ENCODE results near the gene VDR. TPM values are rescaled to one million over a fixed set of nuclear protein-coding genes. Genes with fewer than 3 reads are reported as not detected.
A peak's percentile ranks its signal among the peaks of the same experiment; 100 is the strongest.

Gene VDR
- polyA plus RNA-seq, 10 donors: 0.21 to 1.5 (median 0.44) TPM

DNA sequence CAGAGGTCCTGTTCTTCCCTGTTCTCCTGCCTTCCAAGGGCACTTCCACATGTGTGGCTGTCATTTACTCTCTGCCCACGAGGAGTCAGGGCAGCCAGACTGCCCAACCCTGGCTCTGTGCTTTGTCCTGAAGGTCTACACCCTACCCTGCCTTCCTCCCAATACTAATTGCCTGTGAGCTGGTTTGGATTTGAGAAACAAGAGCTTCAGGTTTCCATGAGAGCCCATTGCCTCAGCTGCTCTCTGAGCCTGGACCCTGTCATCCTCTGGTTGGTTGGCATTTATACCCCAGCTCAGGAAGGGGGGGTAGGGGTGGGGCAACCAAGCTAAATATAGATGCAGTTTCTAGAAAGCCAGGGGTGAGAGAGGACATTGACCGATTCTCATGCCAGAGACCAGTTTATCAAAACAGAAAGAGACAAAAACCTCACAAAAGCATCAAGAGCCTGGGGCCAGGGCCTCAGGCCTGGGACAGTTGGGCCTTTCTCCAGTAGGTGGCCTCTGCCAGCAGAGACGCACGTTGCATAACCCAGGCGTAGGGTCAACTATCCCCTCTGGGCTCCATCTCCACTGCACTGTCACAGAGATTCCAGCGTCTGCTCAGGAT, 34.5 kb downstream of the VDR start:
- DNase-seq: peak; percentile 40 to 59 (median 45)

GRCh38 chr12:47868552-47869031, 36.2 kb downstream of the VDR start:
- no peak for DNase-seq

DNA sequence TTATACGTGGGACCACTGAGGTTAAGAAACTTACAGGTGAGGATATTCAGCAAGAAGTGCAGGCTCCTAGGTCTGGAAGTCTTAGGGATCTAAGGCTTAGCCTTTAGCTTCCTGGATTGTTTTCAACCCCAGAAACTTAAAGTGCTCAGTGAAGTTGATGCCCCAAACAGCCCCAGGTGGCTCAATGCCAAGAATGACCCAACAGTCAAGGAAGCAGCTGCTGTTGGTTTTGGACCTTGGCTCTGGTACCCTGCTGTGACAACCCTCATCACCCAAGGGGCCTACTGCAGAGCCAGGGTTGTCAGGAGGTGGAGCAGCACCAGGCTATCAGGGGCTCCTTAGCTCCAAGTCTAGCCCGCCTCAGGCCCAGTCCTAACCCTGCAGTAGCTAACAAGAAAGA, 36.8 kb downstream of the VDR start:
- no peak for DNase-seq

- DNase-seq: peak in 1 of 3 donors; percentile 82
These were observed 37.3 kb downstream of the VDR start for GRCh38 chr12:47867495-47867941.

GRCh38 chr12:47864646-47865235, 40.1 kb downstream of the VDR start:
- DNase-seq: no peak

DNA sequence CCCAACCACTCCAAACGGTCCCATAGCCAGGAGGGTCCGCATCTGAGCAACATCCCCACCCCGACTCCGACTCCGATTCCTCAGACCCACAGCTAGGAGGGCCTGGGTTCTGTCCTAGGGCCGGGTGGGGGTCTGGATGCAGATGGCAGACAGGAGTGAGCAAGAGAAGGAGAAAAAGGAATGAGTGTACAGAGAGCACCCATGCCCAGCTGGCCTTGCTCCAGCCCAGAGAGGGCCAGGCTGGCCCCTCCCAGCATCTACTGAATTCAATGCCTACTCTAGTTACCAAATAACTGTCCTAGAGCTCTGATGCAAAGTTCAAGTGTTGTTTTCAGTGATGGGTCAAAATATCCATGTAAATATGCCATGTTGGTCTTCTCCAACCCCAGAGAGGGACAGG, 40.8 kb downstream of the VDR start:
- no peak for DNase-seq

GRCh38 chr12:47863467-47863866, 41.3 kb downstream of the VDR start:
- DNase-seq: no peak

GRCh38 chr12:47862881-47863280, 41.9 kb downstream of the VDR start:
- no peak for DNase-seq

- no peak for DNase-seq
These were observed 42.5 kb downstream of the VDR start for GRCh38 chr12:47862167-47862750.

DNA sequence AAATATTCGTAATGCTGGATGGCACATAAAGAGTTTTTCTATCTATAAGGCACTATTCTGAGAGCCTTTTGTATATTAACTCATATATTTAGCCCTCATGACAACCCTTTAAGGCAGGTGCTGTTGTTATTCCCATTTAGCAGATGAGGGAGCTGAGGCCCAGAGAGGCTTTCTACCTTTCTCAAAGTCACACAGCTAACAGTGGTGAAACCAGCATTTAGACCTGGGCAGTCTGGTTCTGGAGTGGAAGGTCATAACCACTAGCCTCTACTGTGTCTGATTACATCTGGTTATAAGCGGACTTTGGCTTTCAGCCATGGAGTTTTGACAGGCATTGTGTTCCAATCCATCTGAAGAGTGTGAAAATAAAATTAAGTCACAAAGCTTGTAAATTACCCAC, 43.9 kb downstream of the VDR start:
- no peak for DNase-seq

GRCh38 chr12:47860279-47860841, 44.4 kb downstream of the VDR start:
- DNase-seq: no peak

- no peak for DNase-seq
These were observed 46.1 kb downstream of the VDR start for GRCh38 chr12:47858511-47859266.

DNA sequence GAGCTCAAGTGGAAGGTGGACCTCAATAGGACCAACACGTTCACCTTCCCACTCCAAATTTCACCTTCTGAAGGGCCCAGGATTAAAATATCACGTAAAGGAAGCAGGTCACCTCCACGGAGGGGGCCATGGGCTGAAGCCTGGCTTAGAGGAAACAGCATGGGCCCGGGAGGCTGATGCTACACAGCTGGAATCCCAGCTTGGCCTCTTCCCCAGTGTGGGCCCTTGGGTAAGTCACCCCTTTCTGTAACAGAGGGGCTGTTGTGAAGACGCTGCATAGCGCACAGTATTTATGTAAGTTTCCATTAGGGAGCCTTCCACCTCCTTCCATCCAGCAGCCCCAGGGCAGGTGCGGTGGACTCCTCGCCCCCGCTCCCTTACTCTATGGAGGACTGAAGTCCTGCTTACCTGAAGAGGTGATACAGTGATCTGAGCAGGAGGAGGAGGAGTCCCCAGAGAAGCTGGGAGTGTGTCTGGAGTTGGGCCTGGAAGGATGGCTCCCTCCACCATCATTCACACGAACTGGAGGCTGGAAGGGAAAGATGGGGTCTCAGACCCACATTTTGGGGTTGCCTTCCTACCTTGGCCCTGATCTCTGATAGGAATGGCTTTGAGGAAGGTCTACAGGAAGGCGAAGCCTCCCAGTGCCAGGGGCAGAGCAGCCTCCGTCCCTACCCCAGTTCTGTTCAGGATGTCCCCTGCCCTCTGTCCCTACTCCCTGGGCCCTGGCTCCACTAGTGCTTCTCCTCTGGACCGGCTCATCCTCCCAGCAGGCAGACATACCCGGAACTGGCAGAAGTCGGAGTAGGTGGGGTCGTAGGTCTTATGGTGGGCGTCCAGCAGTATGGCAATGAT, 47.8 kb downstream of the VDR start:
- DNase-seq: no peak

- no peak for DNase-seq
These were observed 48.7 kb downstream of the VDR start for GRCh38 chr12:47856094-47856493.

GRCh38 chr12:47855502-47855901, 49.3 kb downstream of the VDR start:
- DNase-seq: no peak

GRCh38 chr12:47854531-47854930, 50.3 kb downstream of the VDR start:
- no peak for DNase-seq

- DNase-seq: peak in 1 of 3 donors; percentile 84
These were observed 52.7 kb downstream of the VDR start for GRCh38 chr12:47852096-47852571.

GRCh38 chr12:47851303-47851952, 53.4 kb downstream of the VDR start:
- DNase-seq: no peak

GRCh38 chr12:47850153-47851084, 54.4 kb downstream of the VDR start:
- no peak for DNase-seq
